Coronary artery (tissue), 2 donors: Measurements from ENCODE around the gene SPECC1L.

Source experiments
- DNase-seq: peaks from one replicate; pipeline ENCODE4 v3.0.0-alpha.2; 2017; ENCODE audit warnings: low spot score
- H3K27ac ChIP-seq, 2 donors: fragments of 200-600 bp; sonication (generic); one replicate each; pipeline ENCODE4 v1.5.1; 2016 to 2019
- H3K4me3 ChIP-seq: fragments of 200-600 bp; sonication (generic); 2 replicates; pipeline ENCODE4 v1.5.1; 2016; ENCODE audit warnings: mild to moderate bottlenecking, moderate library complexity
- TF ChIP-seq, protein P1 (sequence below): fragments of 200-600 bp; sonication (generic); IDR thresholded peaks from one replicate; pipeline ENCODE4 v1.5.1; 2019; ENCODE audit warnings: antibody characterized with exemption

SPECC1L gene

GRCh38 chr22:24427500-24428164 lies 157.0 kb downstream of the SPECC1L start, which contains the start of gene ADORA2A:
ADORA2A (plus strand) TSS chr22:24427599; CDS start chr22:24433405, 5,806 bp downstream.
- DNase-seq, result no peak
- Histone ChIP-seq H3K4me3 (no peak within 1 kb of the TSS), H3K27ac (peak within 1 kb of the TSS in 1 of 2 donors; percentile 15)
- TF ChIP-seq, protein P1, sequence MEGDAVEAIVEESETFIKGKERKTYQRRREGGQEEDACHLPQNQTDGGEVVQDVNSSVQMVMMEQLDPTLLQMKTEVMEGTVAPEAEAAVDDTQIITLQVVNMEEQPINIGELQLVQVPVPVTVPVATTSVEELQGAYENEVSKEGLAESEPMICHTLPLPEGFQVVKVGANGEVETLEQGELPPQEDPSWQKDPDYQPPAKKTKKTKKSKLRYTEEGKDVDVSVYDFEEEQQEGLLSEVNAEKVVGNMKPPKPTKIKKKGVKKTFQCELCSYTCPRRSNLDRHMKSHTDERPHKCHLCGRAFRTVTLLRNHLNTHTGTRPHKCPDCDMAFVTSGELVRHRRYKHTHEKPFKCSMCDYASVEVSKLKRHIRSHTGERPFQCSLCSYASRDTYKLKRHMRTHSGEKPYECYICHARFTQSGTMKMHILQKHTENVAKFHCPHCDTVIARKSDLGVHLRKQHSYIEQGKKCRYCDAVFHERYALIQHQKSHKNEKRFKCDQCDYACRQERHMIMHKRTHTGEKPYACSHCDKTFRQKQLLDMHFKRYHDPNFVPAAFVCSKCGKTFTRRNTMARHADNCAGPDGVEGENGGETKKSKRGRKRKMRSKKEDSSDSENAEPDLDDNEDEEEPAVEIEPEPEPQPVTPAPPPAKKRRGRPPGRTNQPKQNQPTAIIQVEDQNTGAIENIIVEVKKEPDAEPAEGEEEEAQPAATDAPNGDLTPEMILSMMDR, result no peak

GRCh38 chr22:24428751-24429410 lies 158.2 kb downstream of the SPECC1L start:
- TF ChIP-seq, protein P1, result no peak
- Histone ChIP-seq H3K4me3 (no peak overlapping the region), H3K27ac (peak overlapping the region in 1 of 2 donors; percentile 1)
- no peak for DNase-seq

GRCh38 chr22:24429411-24430365 lies 159.1 kb downstream of the SPECC1L start:
- H3K4me3 ChIP-seq, result no peak overlapping the region
- peak overlapping the region in 1 of 2 donors; percentile 75 for H3K27ac ChIP-seq
- TF ChIP-seq, protein P1, result no peak
- no peak for DNase-seq

DNA sequence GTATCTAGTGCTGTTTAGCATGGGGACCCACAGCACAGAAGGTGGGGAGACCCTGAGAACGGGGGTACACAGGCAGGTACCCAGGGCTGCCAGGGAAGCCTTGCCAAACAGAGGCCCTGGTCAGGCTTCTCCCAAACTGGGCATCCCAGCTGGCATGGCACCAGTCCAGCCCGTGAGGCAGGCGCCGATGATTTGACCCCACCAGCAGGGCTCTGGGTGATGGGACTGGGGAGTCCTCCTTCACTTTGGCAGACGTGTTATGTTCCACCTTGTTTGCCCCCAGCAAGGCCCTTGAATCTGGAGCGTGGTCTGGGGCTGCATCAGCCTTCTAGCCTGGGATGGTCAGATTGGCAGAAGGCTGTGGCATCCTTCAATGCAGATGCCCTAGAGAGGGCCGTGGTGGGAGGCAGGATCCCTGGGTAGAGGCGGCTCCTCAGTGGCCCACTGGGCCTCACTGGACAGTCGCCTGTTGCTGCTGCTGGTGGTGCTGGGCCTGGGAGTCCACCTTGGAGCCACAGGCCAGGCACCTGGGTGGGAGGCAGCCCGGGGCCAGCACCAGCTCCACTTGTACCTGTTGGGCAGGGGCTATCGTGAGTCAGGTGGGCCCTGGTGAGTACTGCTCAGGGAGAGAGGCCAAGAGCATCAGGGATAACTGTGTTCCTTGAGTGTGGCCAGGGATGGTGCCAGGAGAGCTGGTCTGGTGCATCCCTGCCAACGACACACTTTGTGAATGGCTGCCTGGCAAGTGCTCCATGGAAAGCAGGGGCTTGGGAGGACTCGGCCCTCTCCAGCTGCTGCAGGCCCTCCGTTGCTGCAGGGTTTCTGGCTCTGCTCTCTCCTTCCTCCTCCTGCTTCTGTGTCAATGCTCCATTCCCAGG lies 160.0 kb downstream of the SPECC1L start:
- TF ChIP-seq, protein P1, result no peak
- Histone ChIP-seq H3K4me3 (no peak overlapping the region), H3K27ac (peak overlapping the region in 1 of 2 donors; percentile 75)
- DNase-seq, result no peak

- peak overlapping the region in 1 of 2 donors; percentile 75 for H3K27ac ChIP-seq
- no peak overlapping the region for H3K4me3 ChIP-seq
- DNase-seq, result no peak
- TF ChIP-seq, protein P1, result no peak
These were observed 160.8 kb downstream of the SPECC1L start for GRCh38 chr22:24431309-24432034.
